A549 treated with GW870086 at 1 μM for 4 hours (cell line): ENCODE results near the gene DCTPP1. TPM values are rescaled to one million over a fixed set of nuclear protein-coding genes. Genes with fewer than 3 reads are reported as not detected.

Source experiments
- total RNA-seq: library from RNA; stranded (reverse); fragments of 200-300 nt; extraction: Qiagen RNA extraction; gene quantifications from 5 replicates; pipeline ENCODE4 v1.2.3, GENCODE V29; 2022; ENCODE audit warnings: low read depth

Gene DCTPP1
- total RNA-seq: 101 to 138 TPM (median 133 TPM) in 5 replicates

GRCh38 chr16:30429678-30430427, at the start of gene DCTPP1:
Gene DCTPP1 (minus strand): TSS chr16:30430030. CDS start chr16:30429980, 50 bp downstream.

GRCh38 chr16:30472328-30472942, 42.6 kb upstream of the DCTPP1 start, which contains the start of gene ITGAL:
Gene ITGAL (plus strand): TSS chr16:30472742. CDS start chr16:30472838, 96 bp downstream.

GRCh38 chr16:30445408-30446202, 15.8 kb upstream of the DCTPP1 start, which contains the start of gene SEPHS2:
Gene SEPHS2 (minus strand): TSS chr16:30445874. CDS start chr16:30445727, 147 bp downstream.

GRCh38 chr16:30407102-30407803, 22.6 kb downstream of the DCTPP1 start, which contains the start of gene ZNF771:
Gene ZNF771 (plus strand): TSS chr16:30407606. CDS start chr16:30408054, 448 bp downstream.

GRCh38 chr16:30395155-30395991, 34.5 kb downstream of the DCTPP1 start, which contains the start of gene ZNF48:
Gene ZNF48 (plus strand): TSS chr16:30395420. CDS start chr16:30395795, 375 bp downstream.

GRCh38 chr16:30382111-30382881, 47.5 kb downstream of the DCTPP1 start, which contains the start of gene SEPTIN1:
Gene SEPTIN1 (minus strand): TSS chr16:30382561. CDS start chr16:30382542, 19 bp downstream.

GRCh38 chr16:30374538-30374937, 55.3 kb downstream of the DCTPP1 start, which contains the start of gene MYL11:
Gene MYL11 (plus strand): TSS chr16:30374802. CDS start chr16:30374858, 56 bp downstream.

Other genes starting within 250 kb of the DCTPP1 start
- 2.2 to 4.3 TPM (median 3.7 TPM) in 5 replicates for gene CORO1A, start 246.4 kb downstream of the DCTPP1 start, total RNA-seq
- gene BOLA2B, start 236.4 kb downstream of the DCTPP1 start, total RNA-seq: 156 to 240 TPM (median 209 TPM) in 5 replicates
- 7.0 to 14.1 TPM (median 8.1 TPM) in 5 replicates for gene SLX1A, start 236.2 kb downstream of the DCTPP1 start, total RNA-seq
- 5.6 to 8.7 TPM (median 7.3 TPM) in 5 replicates for gene SULT1A3, start 230.8 kb downstream of the DCTPP1 start, total RNA-seq
- gene NPIPB13, start 181.6 kb downstream of the DCTPP1 start, total RNA-seq: 0.86 to 3.0 TPM (median 2.1 TPM) in 5 replicates
- 59.5 to 68.2 TPM (median 64.0 TPM) in 5 replicates for gene CD2BP2, start 74.7 kb downstream of the DCTPP1 start, total RNA-seq
- gene TBC1D10B, start 59.5 kb downstream of the DCTPP1 start, total RNA-seq: 23.3 to 30.4 TPM (median 27.7 TPM) in 5 replicates
- gene MYL11, start 55.2 kb downstream of the DCTPP1 start, total RNA-seq: 0.51 TPM in 1 of 5 replicates, not detected in the others
- gene SEPTIN1, start 47.5 kb downstream of the DCTPP1 start, total RNA-seq: 1.1 to 2.0 TPM (median 1.6 TPM) in 5 replicates
- 11.2 to 15.5 TPM (median 12.8 TPM) in 5 replicates for gene ZNF48, start 34.6 kb downstream of the DCTPP1 start, total RNA-seq
- 3.5 to 6.1 TPM (median 5.2 TPM) in 5 replicates for gene ZNF771, start 22.4 kb downstream of the DCTPP1 start, total RNA-seq
- 47.6 to 51.6 TPM (median 49.4 TPM) in 5 replicates for gene SEPHS2, start 15.8 kb upstream of the DCTPP1 start, total RNA-seq
- gene ITGAL, start 42.7 kb upstream of the DCTPP1 start, total RNA-seq: 0.02 TPM in 1 of 5 replicates, not detected in the others
- gene ZNF768, start 96.5 kb upstream of the DCTPP1 start, total RNA-seq: 37.2 to 46.2 TPM (median 45.5 TPM) in 5 replicates
- gene ZNF747, start 104.8 kb upstream of the DCTPP1 start, total RNA-seq: 3.3 to 4.9 TPM (median 4.5 TPM) in 5 replicates
- 4.2 to 6.6 TPM (median 6.2 TPM) in 5 replicates for gene ZNF764, start 128.3 kb upstream of the DCTPP1 start, total RNA-seq
- gene ZNF688, start 141.7 kb upstream of the DCTPP1 start, total RNA-seq: 5.5 to 8.0 TPM (median 6.7 TPM) in 5 replicates
- not detected in 5 replicates for gene ZNF785, start 155.7 kb upstream of the DCTPP1 start, total RNA-seq
- 7.3 to 9.9 TPM (median 8.5 TPM) in 5 replicates for gene ZNF689, start 180.4 kb upstream of the DCTPP1 start, total RNA-seq
- gene PRR14, start 220.9 kb upstream of the DCTPP1 start, total RNA-seq: 20.5 to 24.8 TPM (median 22.6 TPM) in 5 replicates
- gene FBRS, start 228.4 kb upstream of the DCTPP1 start, total RNA-seq: 29.0 to 42.4 TPM (median 40.9 TPM) in 5 replicates